ENCODE measurements around the gene RUSC1. TPM values are rescaled to one million over a fixed set of nuclear protein-coding genes. Genes with fewer than 3 reads are reported as not detected.
"Not testable (repeated sequence)": the region's sequence is repeated elsewhere in the genome, so short reads cannot be mapped to it uniquely, and the experiment has no call there.

Gene RUSC1
- total RNA-seq, 2 experiments from 2014 or later = 23.2 to 25.4 TPM

GRCh38 chr1:155284476-155284875, 36.2 kb upstream of the RUSC1 start:
- ChIA-PET CTCF (no interaction called here), POLR2A (no interaction called here)
- H3K27me3 Mint-ChIP-seq = no peaks in the 10 kb centered on the region
- no peak for DNase-seq
- no peaks in the 10 kb centered on the region for H3K4me1 Mint-ChIP-seq (ENCODE audit: low read depth)
- intact Hi-C loops (cut with micrococcal nuclease) = no loop called here
- H3K9me3 Mint-ChIP-seq = no peaks in the 10 kb centered on the region
- H3K4me3 Mint-ChIP-seq = no peak overlapping the region
- no peak overlapping the region for H3K27ac Mint-ChIP-seq
- H3K36me3 Mint-ChIP-seq = no peaks in the 10 kb centered on the region

- intact Hi-C loops (cut with micrococcal nuclease) = no loop called here
- CTCF ChIA-PET = no interaction called here
- no peaks in the 10 kb centered on the region for H3K36me3 Mint-ChIP-seq
Observed at GRCh38 chr1:155285063-155285462, 35.6 kb upstream of the RUSC1 start.

GRCh38 chr1:155285631-155286044, 35.1 kb upstream of the RUSC1 start:
- DNase-seq = no peak
- ChIA-PET POLR2A (no interaction called here), CTCF (interaction anchor here (0.6 kb wide), 1 partner anchor 27 kb away, joined by 3 read pairs; no protein-coding TSS in a partner anchor)
- H3K4me3 Mint-ChIP-seq = no peak overlapping the region
- intact Hi-C loops (cut with micrococcal nuclease) = no loop called here
- no peak overlapping the region for H3K27ac Mint-ChIP-seq
- no peaks in the 10 kb centered on the region for H3K4me1 Mint-ChIP-seq (ENCODE audit: low read depth)
- no peaks in the 10 kb centered on the region for H3K27me3 Mint-ChIP-seq
- no peaks in the 10 kb centered on the region for H3K9me3 Mint-ChIP-seq
- H3K36me3 Mint-ChIP-seq = no peaks in the 10 kb centered on the region

More at GRCh38 chr1:155285063-155285462, 35.6 kb upstream of the RUSC1 start:
- Mint-ChIP-seq H3K9me3 (no peaks in the 10 kb centered on the region), H3K4me1 (ENCODE audit: low read depth) (no peaks in the 10 kb centered on the region), H3K27me3 (no peaks in the 10 kb centered on the region), H3K27ac (no peak overlapping the region), H3K4me3 (no peak overlapping the region)
- DNase-seq = no peak
- POLR2A ChIA-PET = no interaction called here

- Mint-ChIP-seq H3K9me3 (no peaks in the 10 kb centered on the region), H3K27ac (no peak overlapping the region), H3K36me3 (no peaks in the 10 kb centered on the region), H3K4me3 (no peak overlapping the region), H3K27me3 (no peaks in the 10 kb centered on the region), H3K4me1 (ENCODE audit: low read depth) (no peaks in the 10 kb centered on the region)
- no peak for DNase-seq
- ChIA-PET POLR2A (no interaction called here), CTCF (no interaction called here)
- intact Hi-C loops (cut with micrococcal nuclease) = no loop called here
Observed at GRCh38 chr1:155286544-155286943, 34.1 kb upstream of the RUSC1 start.

GRCh38 chr1:155287987-155288543, 32.6 kb upstream of the RUSC1 start:
- H3K9me3 Mint-ChIP-seq = no peaks in the 10 kb centered on the region
- CTCF ChIA-PET = no interaction called here
- no peak for DNase-seq
- intact Hi-C loops (cut with micrococcal nuclease) = no loop called here
- no peaks in the 10 kb centered on the region for H3K36me3 Mint-ChIP-seq
- POLR2A ChIA-PET = no interaction called here
- H3K27me3 Mint-ChIP-seq = no peaks in the 10 kb centered on the region
- H3K4me1 Mint-ChIP-seq (ENCODE audit: low read depth) = no peaks in the 10 kb centered on the region
- no peak overlapping the region for H3K4me3 Mint-ChIP-seq
- no peak overlapping the region for H3K27ac Mint-ChIP-seq

- H3K27me3 Mint-ChIP-seq = peaks cover 20% of the 10 kb centered on the region
- intact Hi-C loops (cut with micrococcal nuclease) = not testable (repeated sequence)
Observed at GRCh38 chr1:155291006-155291405, 29.7 kb upstream of the RUSC1 start.

GRCh38 chr1:155293086-155293749, 27.5 kb upstream of the RUSC1 start:
- ChIA-PET POLR2A (no interaction called here), CTCF (interaction anchor here (0.6 to 2.5 kb wide), 2 partner anchors 42 to 95 kb away, joined by 4 to 7 read pairs; no protein-coding TSS in a partner anchor)
- no peak for DNase-seq
- Mint-ChIP-seq H3K9me3 (no peaks in the 10 kb centered on the region), H3K27ac (no peak overlapping the region), H3K27me3 (peaks cover 34% of the 10 kb centered on the region), H3K36me3 (no peaks in the 10 kb centered on the region), H3K4me3 (no peak overlapping the region), H3K4me1 (ENCODE audit: low read depth) (peaks cover 4% of the 10 kb centered on the region)
- intact Hi-C loops (cut with micrococcal nuclease) = no loop called here

More at GRCh38 chr1:155291006-155291405, 29.7 kb upstream of the RUSC1 start:
- H3K9me3 Mint-ChIP-seq; H3K4me3 Mint-ChIP-seq; H3K27ac Mint-ChIP-seq; DNase-seq; H3K4me1 Mint-ChIP-seq (ENCODE audit: low read depth); H3K36me3 Mint-ChIP-seq; POLR2A ChIA-PET: not testable (repeated sequence)
- CTCF ChIA-PET = interaction anchor here (2.5 kb wide), 1 partner anchor 40 kb away, joined by 7 read pairs; no protein-coding TSS in a partner anchor

- DNase-seq = no peak
- Mint-ChIP-seq H3K27me3 (peaks cover 34% of the 10 kb centered on the region), H3K4me1 (ENCODE audit: low read depth) (peaks cover 4% of the 10 kb centered on the region), H3K36me3 (no peaks in the 10 kb centered on the region), H3K4me3 (no peak overlapping the region), H3K27ac (no peak overlapping the region), H3K9me3 (no peaks in the 10 kb centered on the region)
- POLR2A ChIA-PET = no interaction called here
- intact Hi-C loops (cut with micrococcal nuclease) = no loop called here
- CTCF ChIA-PET = no interaction called here
Observed at GRCh38 chr1:155294520-155295182, 26.0 kb upstream of the RUSC1 start.

- ChIA-PET CTCF (no interaction called here), POLR2A (no interaction called here)
- Mint-ChIP-seq H3K9me3 (no peaks in the 10 kb centered on the region), H3K4me3 (no peak overlapping the region), H3K36me3 (no peaks in the 10 kb centered on the region), H3K27ac (no peak overlapping the region), H3K4me1 (ENCODE audit: low read depth) (peaks cover 4% of the 10 kb centered on the region), H3K27me3 (peaks cover 34% of the 10 kb centered on the region)
- DNase-seq = no peak
- intact Hi-C loops (cut with micrococcal nuclease) = no loop called here
Observed at GRCh38 chr1:155295183-155295941, 25.3 kb upstream of the RUSC1 start.

GRCh38 chr1:155295942-155296267, 24.8 kb upstream of the RUSC1 start:
- intact Hi-C loops (cut with micrococcal nuclease) = no loop called here
- Mint-ChIP-seq H3K9me3 (no peaks in the 10 kb centered on the region), H3K27ac (no peak overlapping the region), H3K36me3 (no peaks in the 10 kb centered on the region), H3K4me1 (ENCODE audit: low read depth) (peaks cover 4% of the 10 kb centered on the region), H3K27me3 (peaks cover 34% of the 10 kb centered on the region), H3K4me3 (no peak overlapping the region)
- CTCF ChIA-PET = no interaction called here
- POLR2A ChIA-PET = interaction anchor here (1.5 kb wide), 1 partner anchor 11 kb away, joined by 3 read pairs; no protein-coding TSS in a partner anchor
- no peak for DNase-seq

GRCh38 chr1:155296661-155297060, 24.0 kb upstream of the RUSC1 start:
- ChIA-PET CTCF (interaction anchor here (1.4 kb wide), 1 partner anchor 45 kb away, joined by 5 read pairs; no protein-coding TSS in a partner anchor), POLR2A (interaction anchor here (1.5 kb wide), 1 partner anchor 11 kb away, joined by 3 read pairs; no protein-coding TSS in a partner anchor)
- intact Hi-C loops (cut with micrococcal nuclease) = no loop called here
- no peaks in the 10 kb centered on the region for H3K36me3 Mint-ChIP-seq
- peaks cover 4% of the 10 kb centered on the region for H3K4me1 Mint-ChIP-seq (ENCODE audit: low read depth)
- H3K27me3 Mint-ChIP-seq = peaks cover 34% of the 10 kb centered on the region
- no peaks in the 10 kb centered on the region for H3K9me3 Mint-ChIP-seq
- H3K27ac Mint-ChIP-seq = no peak overlapping the region
- DNase-seq = no peak
- no peak overlapping the region for H3K4me3 Mint-ChIP-seq

- CTCF ChIA-PET = interaction anchor here (1.4 kb wide), 1 partner anchor 46 kb away, joined by 5 read pairs; no protein-coding TSS in a partner anchor
- no peaks in the 10 kb centered on the region for H3K36me3 Mint-ChIP-seq
- DNase-seq = no peak
- peaks cover 4% of the 10 kb centered on the region for H3K4me1 Mint-ChIP-seq (ENCODE audit: low read depth)
- no peak overlapping the region for H3K4me3 Mint-ChIP-seq
- no peaks in the 10 kb centered on the region for H3K9me3 Mint-ChIP-seq
- no peak overlapping the region for H3K27ac Mint-ChIP-seq
- POLR2A ChIA-PET = interaction anchor here (1.5 kb wide), 1 partner anchor 10 kb away, joined by 3 read pairs; no protein-coding TSS in a partner anchor
- intact Hi-C loops (cut with micrococcal nuclease) = no loop called here
- H3K27me3 Mint-ChIP-seq = peaks cover 34% of the 10 kb centered on the region
Observed at GRCh38 chr1:155297384-155297783, 23.3 kb upstream of the RUSC1 start.

Measured in activated CD4-positive, alpha-beta memory T cell treated with anti-CD3 and anti-CD28 coated beads for 36 hours (primary cell).